ENCODE data around the gene SPAG6. TPM values are rescaled to one million over a fixed set of nuclear protein-coding genes. Genes with fewer than 3 reads are reported as not detected.
"Not testable (repeated sequence)": the region's sequence is repeated elsewhere in the genome, so short reads cannot be mapped to it uniquely, and the experiment has no call there.

The SPAG6 gene
- total RNA-seq, 2 experiments from 2014 or later = not detected

GRCh38 chr10:22344249-22344648, 1.0 kb upstream of the SPAG6 start:
- Mint-ChIP-seq H3K4me1 (peaks cover 16% of the 10 kb centered on the region), H3K4me3 (no peak overlapping the region), H3K27ac (no peak overlapping the region), H3K36me3 (peaks cover 7% of the 10 kb centered on the region), H3K9me3 (peaks cover 4% of the 10 kb centered on the region), H3K27me3 (peaks cover 85% of the 10 kb centered on the region)
- no peak for DNase-seq

GRCh38 chr10:22344781-22345300, 455 bp upstream of the SPAG6 start:
- Mint-ChIP-seq H3K9me3 (peaks cover 4% of the 10 kb centered on the region), H3K27ac (peak overlapping the region; percentile 31), H3K27me3 (peaks cover 81% of the 10 kb centered on the region), H3K4me1 (peaks cover 15% of the 10 kb centered on the region), H3K36me3 (peaks cover 7% of the 10 kb centered on the region), H3K4me3 (no peak overlapping the region)
- no peak for DNase-seq

GRCh38 chr10:22346096-22346661, 883 bp downstream of the SPAG6 start:
- H3K4me1 Mint-ChIP-seq = peaks cover 11% of the 10 kb centered on the region
- H3K27ac Mint-ChIP-seq = no peak overlapping the region
- no peak for DNase-seq
- peaks cover 4% of the 10 kb centered on the region for H3K9me3 Mint-ChIP-seq
- H3K4me3 Mint-ChIP-seq = no peak overlapping the region
- H3K27me3 Mint-ChIP-seq = peaks cover 76% of the 10 kb centered on the region
- peaks cover 7% of the 10 kb centered on the region for H3K36me3 Mint-ChIP-seq

GRCh38 chr10:22349755-22350154, 4.5 kb downstream of the SPAG6 start:
- H3K27me3 Mint-ChIP-seq = peaks cover 49% of the 10 kb centered on the region
- H3K4me1 Mint-ChIP-seq = peaks cover 1% of the 10 kb centered on the region
- no peak overlapping the region for H3K27ac Mint-ChIP-seq
- no peak overlapping the region for H3K4me3 Mint-ChIP-seq
- DNase-seq = no peak
- H3K9me3 Mint-ChIP-seq = peaks cover 3% of the 10 kb centered on the region
- peaks cover 7% of the 10 kb centered on the region for H3K36me3 Mint-ChIP-seq

- Mint-ChIP-seq H3K27ac (no peak overlapping the region), H3K4me3 (no peak overlapping the region), H3K27me3 (peaks cover 34% of the 10 kb centered on the region), H3K36me3 (peaks cover 3% of the 10 kb centered on the region), H3K4me1 (no peaks in the 10 kb centered on the region), H3K9me3 (peaks cover 3% of the 10 kb centered on the region)
- no peak for DNase-seq
Observed at GRCh38 chr10:22351131-22351703, 5.9 kb downstream of the SPAG6 start.

GRCh38 chr10:22356324-22356873, 11.1 kb downstream of the SPAG6 start:
- Mint-ChIP-seq H3K27me3 (peaks cover 12% of the 10 kb centered on the region), H3K9me3 (no peaks in the 10 kb centered on the region), H3K36me3 (no peaks in the 10 kb centered on the region), H3K27ac (no peak overlapping the region), H3K4me1 (peaks cover 2% of the 10 kb centered on the region), H3K4me3 (no peak overlapping the region)
- DNase-seq = no peak

GRCh38 chr10:22357770-22358169, 12.5 kb downstream of the SPAG6 start:
- H3K27me3 Mint-ChIP-seq = peaks cover 12% of the 10 kb centered on the region
- H3K4me3 Mint-ChIP-seq, H3K4me1 Mint-ChIP-seq, H3K9me3 Mint-ChIP-seq, DNase-seq, H3K36me3 Mint-ChIP-seq, H3K27ac Mint-ChIP-seq: not testable (repeated sequence)

- Mint-ChIP-seq H3K4me3 (no peak overlapping the region), H3K4me1 (peaks cover 23% of the 10 kb centered on the region), H3K27ac (no peak overlapping the region), H3K36me3 (peaks cover 3% of the 10 kb centered on the region), H3K27me3 (peaks cover 13% of the 10 kb centered on the region), H3K9me3 (peaks cover 3% of the 10 kb centered on the region)
- DNase-seq = peak; percentile 47
Observed at GRCh38 chr10:22363305-22363704, 18.0 kb downstream of the SPAG6 start.

GRCh38 chr10:22364407-22365140, 19.3 kb downstream of the SPAG6 start:
- peaks cover 30% of the 10 kb centered on the region for H3K4me1 Mint-ChIP-seq
- no peak overlapping the region for H3K27ac Mint-ChIP-seq
- peaks cover 13% of the 10 kb centered on the region for H3K27me3 Mint-ChIP-seq
- DNase-seq = no peak
- peaks cover 3% of the 10 kb centered on the region for H3K9me3 Mint-ChIP-seq
- H3K36me3 Mint-ChIP-seq = peaks cover 3% of the 10 kb centered on the region
- H3K4me3 Mint-ChIP-seq = no peak overlapping the region

- DNase-seq = no peak
- peaks cover 3% of the 10 kb centered on the region for H3K36me3 Mint-ChIP-seq
Observed at GRCh38 chr10:22365233-22365632, 19.9 kb downstream of the SPAG6 start.

GRCh38 chr10:22365644-22366434, 20.5 kb downstream of the SPAG6 start:
- Mint-ChIP-seq H3K36me3 (peaks cover 3% of the 10 kb centered on the region), H3K27ac (peak overlapping the region; percentile 51), H3K4me3 (no peak overlapping the region), H3K27me3 (peaks cover 8% of the 10 kb centered on the region), H3K9me3 (peaks cover 3% of the 10 kb centered on the region), H3K4me1 (peaks cover 35% of the 10 kb centered on the region)
- DNase-seq = no peak

More at GRCh38 chr10:22365233-22365632, 19.9 kb downstream of the SPAG6 start:
- Mint-ChIP-seq H3K4me1 (peaks cover 34% of the 10 kb centered on the region), H3K4me3 (no peak overlapping the region), H3K9me3 (peaks cover 3% of the 10 kb centered on the region), H3K27me3 (peaks cover 9% of the 10 kb centered on the region), H3K27ac (peak overlapping the region; percentile 51)

- Mint-ChIP-seq H3K4me1 (peaks cover 35% of the 10 kb centered on the region), H3K27ac (no peak overlapping the region), H3K36me3 (peaks cover 3% of the 10 kb centered on the region), H3K27me3 (peaks cover 8% of the 10 kb centered on the region), H3K9me3 (peaks cover 3% of the 10 kb centered on the region), H3K4me3 (no peak overlapping the region)
- no peak for DNase-seq
Observed at GRCh38 chr10:22366435-22366703, 21.1 kb downstream of the SPAG6 start.

- Mint-ChIP-seq H3K9me3 (peaks cover 3% of the 10 kb centered on the region), H3K36me3 (peaks cover 3% of the 10 kb centered on the region), H3K27ac (peak overlapping the region; percentile 23), H3K27me3 (peaks cover 8% of the 10 kb centered on the region), H3K4me3 (no peak overlapping the region), H3K4me1 (peaks cover 35% of the 10 kb centered on the region)
- DNase-seq = no peak
Observed at GRCh38 chr10:22366771-22367170, 21.5 kb downstream of the SPAG6 start.

GRCh38 chr10:22367471-22367870, 22.2 kb downstream of the SPAG6 start:
- H3K36me3 Mint-ChIP-seq = peaks cover 3% of the 10 kb centered on the region
- H3K4me1 Mint-ChIP-seq = peaks cover 35% of the 10 kb centered on the region
- peaks cover 3% of the 10 kb centered on the region for H3K9me3 Mint-ChIP-seq
- H3K4me3 Mint-ChIP-seq = no peak overlapping the region
- H3K27ac Mint-ChIP-seq = no peak overlapping the region
- DNase-seq = no peak
- peaks cover 8% of the 10 kb centered on the region for H3K27me3 Mint-ChIP-seq

GRCh38 chr10:22368402-22368801, 23.1 kb downstream of the SPAG6 start:
- no peak overlapping the region for H3K27ac Mint-ChIP-seq
- peaks cover 35% of the 10 kb centered on the region for H3K4me1 Mint-ChIP-seq
- H3K27me3 Mint-ChIP-seq = peaks cover 8% of the 10 kb centered on the region
- H3K36me3 Mint-ChIP-seq = peaks cover 3% of the 10 kb centered on the region
- no peak for DNase-seq
- H3K9me3 Mint-ChIP-seq = peaks cover 3% of the 10 kb centered on the region
- no peak overlapping the region for H3K4me3 Mint-ChIP-seq
